Osteoblast (primary cell): ENCODE measurements around the gene FAM83E. TPM values are rescaled to one million over a fixed set of nuclear protein-coding genes. Genes with fewer than 3 reads are reported as not detected.

ENCODE experiments used
- DNase-seq: peaks from one replicate; pipeline ENCODE4 v3.0.0; 2011; ENCODE audit warnings: low spot score, mixed read lengths; ENCODE audit not compliant: insufficient read length; ENCODE audit errors: missing footprints
- H2AFZ ChIP-seq: 2 replicates; pipeline ENCODE4 v1.6.0; 2011; ENCODE audit warnings: mild to moderate bottlenecking, low read length
- H3K27ac ChIP-seq: 2 replicates; pipeline ENCODE4 v1.5.1; 2011; ENCODE audit warnings: mild to moderate bottlenecking, low read depth, low read length, moderate library complexity
- H3K27me3 ChIP-seq: 2 replicates; pipeline ENCODE4 v1.6.0; 2012; ENCODE audit warnings: mild to moderate bottlenecking, control low read depth, inconsistent platforms, low read length, moderate library complexity; ENCODE audit not compliant: insufficient read depth
- H3K36me3 ChIP-seq: 2 replicates; pipeline ENCODE4 v1.5.1; 2011; ENCODE audit warnings: mild to moderate bottlenecking, low read length, control low read depth, moderate library complexity; ENCODE audit not compliant: insufficient read depth
- H3K4me1 ChIP-seq: 2 replicates; pipeline ENCODE4 v1.5.1; 2011; ENCODE audit warnings: mild to moderate bottlenecking, low read length, control low read depth, moderate library complexity; ENCODE audit not compliant: insufficient read depth
- H3K4me2 ChIP-seq: 2 replicates; pipeline ENCODE4 v1.6.0; 2011; ENCODE audit warnings: mild to moderate bottlenecking, low read length; ENCODE audit not compliant: insufficient read depth
- H3K4me3 ChIP-seq: fragments of 200-600 bp; sonication (generic); 3 replicates; pipeline ENCODE4 v1.5.1; 2012; ENCODE audit warnings: mild to moderate bottlenecking, low read length, inconsistent platforms; ENCODE audit not compliant: insufficient read depth
- H3K79me2 ChIP-seq: 2 replicates; pipeline ENCODE4 v1.6.0; 2012; ENCODE audit warnings: mild to moderate bottlenecking, low read length, control low read depth, inconsistent platforms; ENCODE audit not compliant: insufficient read depth
- H3K9me3 ChIP-seq: 2 replicates; pipeline ENCODE4 v1.5.1; 2011; ENCODE audit warnings: low read depth, low read length, control low read depth
- H4K20me1 ChIP-seq: 2 replicates; pipeline ENCODE4 v1.6.0; 2012; ENCODE audit warnings: mild to moderate bottlenecking, low read length, control low read depth; ENCODE audit not compliant: insufficient read depth
- total RNA-seq: library from RNA; depleted of rRNA; stranded (reverse); fragments of >200 nt; gene quantifications from 2 replicates; pipeline ENCODE4 v1.2.3, GENCODE V29; 2012
- TF ChIP-seq, protein P1 (sequence below): IDR thresholded peaks from 2 replicates; pipeline ENCODE4 v1.5.1; 2011; ENCODE audit warnings: mild to moderate bottlenecking, low read depth, low read length, moderate library complexity; ENCODE audit errors: extremely low read depth

Gene FAM83E
- total RNA-seq, 1 donor, result not detected

- TF ChIP-seq, protein P1, sequence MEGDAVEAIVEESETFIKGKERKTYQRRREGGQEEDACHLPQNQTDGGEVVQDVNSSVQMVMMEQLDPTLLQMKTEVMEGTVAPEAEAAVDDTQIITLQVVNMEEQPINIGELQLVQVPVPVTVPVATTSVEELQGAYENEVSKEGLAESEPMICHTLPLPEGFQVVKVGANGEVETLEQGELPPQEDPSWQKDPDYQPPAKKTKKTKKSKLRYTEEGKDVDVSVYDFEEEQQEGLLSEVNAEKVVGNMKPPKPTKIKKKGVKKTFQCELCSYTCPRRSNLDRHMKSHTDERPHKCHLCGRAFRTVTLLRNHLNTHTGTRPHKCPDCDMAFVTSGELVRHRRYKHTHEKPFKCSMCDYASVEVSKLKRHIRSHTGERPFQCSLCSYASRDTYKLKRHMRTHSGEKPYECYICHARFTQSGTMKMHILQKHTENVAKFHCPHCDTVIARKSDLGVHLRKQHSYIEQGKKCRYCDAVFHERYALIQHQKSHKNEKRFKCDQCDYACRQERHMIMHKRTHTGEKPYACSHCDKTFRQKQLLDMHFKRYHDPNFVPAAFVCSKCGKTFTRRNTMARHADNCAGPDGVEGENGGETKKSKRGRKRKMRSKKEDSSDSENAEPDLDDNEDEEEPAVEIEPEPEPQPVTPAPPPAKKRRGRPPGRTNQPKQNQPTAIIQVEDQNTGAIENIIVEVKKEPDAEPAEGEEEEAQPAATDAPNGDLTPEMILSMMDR, result no peak
- H2AFZ ChIP-seq, result no peak overlapping the region
- H3K9me3 ChIP-seq, result no peaks in the 10 kb centered on the region
- DNase-seq, result no peak
- peaks cover 15% of the 10 kb centered on the region for H3K79me2 ChIP-seq
- peaks cover 5% of the 10 kb centered on the region for H3K4me1 ChIP-seq
- no peaks in the 10 kb centered on the region for H3K27me3 ChIP-seq
- no peak overlapping the region for H3K4me3 ChIP-seq
- no peak overlapping the region for H3K27ac ChIP-seq
- H4K20me1 ChIP-seq, result peaks cover 20% of the 10 kb centered on the region
- peaks cover 22% of the 10 kb centered on the region for H3K36me3 ChIP-seq
- no peak overlapping the region for H3K4me2 ChIP-seq
These were observed 3.0 kb downstream of the FAM83E start for GRCh38 chr19:48611872-48612271.

DNA sequence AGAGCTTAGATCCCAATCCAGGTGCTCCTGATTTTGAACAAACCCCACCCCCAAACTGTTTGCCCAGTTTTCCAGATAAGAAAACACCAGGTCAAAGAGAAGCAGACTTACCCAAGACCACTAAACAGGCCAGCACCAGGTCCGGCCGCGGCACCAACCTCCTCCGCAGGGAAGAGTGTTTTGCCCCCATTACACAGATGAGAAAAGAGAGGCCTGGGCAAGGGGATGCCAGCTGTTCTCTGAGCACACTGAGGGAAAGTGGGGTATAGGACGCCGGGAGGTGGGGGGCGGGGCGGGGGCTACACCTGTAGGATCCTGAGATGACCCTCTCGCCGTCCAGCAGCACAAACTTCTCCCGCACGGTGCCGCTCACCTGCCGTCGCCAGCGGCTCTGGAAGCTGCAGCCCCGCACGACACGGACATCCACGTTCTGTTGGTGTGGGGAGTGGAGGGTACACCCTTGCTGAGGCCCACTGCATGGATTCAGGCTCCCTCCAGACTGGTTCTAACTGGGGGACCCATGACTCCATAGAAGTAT lies 5.2 kb downstream of the FAM83E start:
- H3K4me1 ChIP-seq, result no peaks in the 10 kb centered on the region
- H4K20me1 ChIP-seq, result no peaks in the 10 kb centered on the region
- H3K79me2 ChIP-seq, result no peaks in the 10 kb centered on the region
- no peak for DNase-seq
- H3K27me3 ChIP-seq, result no peaks in the 10 kb centered on the region
- H3K4me3 ChIP-seq, result no peak overlapping the region
- no peak overlapping the region for H3K27ac ChIP-seq
- H3K9me3 ChIP-seq, result no peaks in the 10 kb centered on the region
- H3K36me3 ChIP-seq, result no peaks in the 10 kb centered on the region
- no peak overlapping the region for H2AFZ ChIP-seq
- TF ChIP-seq, protein P1, result no peak
- no peak overlapping the region for H3K4me2 ChIP-seq

DNA sequence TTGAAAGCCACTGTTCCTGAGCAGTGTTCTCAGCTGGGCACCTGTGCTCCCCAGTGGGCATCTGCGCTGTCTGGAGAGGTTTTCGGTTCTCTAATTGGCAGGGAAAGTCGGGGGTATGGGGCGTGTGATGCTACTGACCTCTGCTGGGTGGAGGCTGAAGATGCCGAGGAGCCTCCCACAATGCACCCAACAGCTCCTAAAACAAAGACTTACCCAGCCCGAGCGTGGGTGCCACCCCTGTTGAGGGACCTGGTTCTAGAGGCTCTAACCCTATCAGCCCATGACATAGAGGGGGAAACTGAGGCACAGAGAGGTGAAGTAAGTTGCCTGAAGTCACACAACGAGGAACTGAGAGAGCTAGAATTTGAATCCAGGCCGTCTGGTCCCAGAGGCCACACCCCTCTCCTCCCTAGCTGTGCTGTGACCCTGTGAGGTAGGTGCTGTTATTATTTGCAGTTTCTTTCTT lies 6.0 kb downstream of the FAM83E start:
- TF ChIP-seq, protein P1, result peak; percentile 62
- Histone ChIP-seq H3K4me1 (no peaks in the 10 kb centered on the region), H2AFZ (peak overlapping the region; percentile 93), H3K27me3 (no peaks in the 10 kb centered on the region), H3K4me2 (peak overlapping the region; percentile 43), H3K4me3 (no peak overlapping the region), H4K20me1 (no peaks in the 10 kb centered on the region), H3K27ac (no peak overlapping the region), H3K9me3 (no peaks in the 10 kb centered on the region), H3K36me3 (no peaks in the 10 kb centered on the region), H3K79me2 (no peaks in the 10 kb centered on the region)
- peak; percentile 95 for DNase-seq

GRCh38 chr19:48607359-48607755 lies 7.5 kb downstream of the FAM83E start:
- TF ChIP-seq, protein P1, result no peak
- H3K4me2 ChIP-seq, result no peak overlapping the region
- no peaks in the 10 kb centered on the region for H3K27me3 ChIP-seq
- no peaks in the 10 kb centered on the region for H3K9me3 ChIP-seq
- H3K36me3 ChIP-seq, result no peaks in the 10 kb centered on the region
- H3K4me1 ChIP-seq, result no peaks in the 10 kb centered on the region
- DNase-seq, result peak; percentile 54
- H3K4me3 ChIP-seq, result no peak overlapping the region
- H4K20me1 ChIP-seq, result no peaks in the 10 kb centered on the region
- no peak overlapping the region for H3K27ac ChIP-seq
- no peak overlapping the region for H2AFZ ChIP-seq
- H3K79me2 ChIP-seq, result no peaks in the 10 kb centered on the region
